Islet of Langerhans (tissue), 1 donor: ENCODE results near the gene TMEM209.
"Not testable (repeated sequence)": the region's sequence is repeated elsewhere in the genome, so short reads cannot be mapped to it uniquely, and the experiment has no call there.

Experiments
- FAIRE-seq: peaks from one replicate; lab custom pipeline; 2011; peaks lifted over from hg19 to GRCh38; lab: Jason Lieb, UNC

Gene TMEM209

DNA sequence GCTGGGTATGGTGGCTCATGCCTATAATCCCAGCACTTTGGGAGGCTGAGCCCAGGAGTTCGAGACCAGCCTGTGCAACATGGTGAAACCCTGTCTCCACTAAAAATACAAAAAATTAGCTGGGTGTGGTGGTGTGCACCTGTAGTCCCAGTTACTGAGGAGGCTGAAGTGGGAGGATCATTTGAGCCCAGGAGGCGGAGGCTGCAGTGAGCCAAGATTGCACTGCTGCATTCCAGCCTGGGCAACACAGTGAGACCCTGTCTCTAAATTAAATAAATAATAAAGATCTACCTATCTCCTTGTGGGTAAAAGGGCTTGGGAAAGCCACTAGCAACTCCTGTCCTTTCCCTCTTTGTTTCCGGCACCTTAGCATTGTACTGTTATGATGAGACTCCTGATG, 78.4 kb downstream of the TMEM209 start:
- FAIRE-seq: not testable (repeated sequence)

GRCh38 chr7:130124711-130125110, 80.5 kb downstream of the TMEM209 start:
- FAIRE-seq: no peak

- FAIRE-seq: no peak
Observed at GRCh38 chr7:130123501-130123900, 81.7 kb downstream of the TMEM209 start.

DNA sequence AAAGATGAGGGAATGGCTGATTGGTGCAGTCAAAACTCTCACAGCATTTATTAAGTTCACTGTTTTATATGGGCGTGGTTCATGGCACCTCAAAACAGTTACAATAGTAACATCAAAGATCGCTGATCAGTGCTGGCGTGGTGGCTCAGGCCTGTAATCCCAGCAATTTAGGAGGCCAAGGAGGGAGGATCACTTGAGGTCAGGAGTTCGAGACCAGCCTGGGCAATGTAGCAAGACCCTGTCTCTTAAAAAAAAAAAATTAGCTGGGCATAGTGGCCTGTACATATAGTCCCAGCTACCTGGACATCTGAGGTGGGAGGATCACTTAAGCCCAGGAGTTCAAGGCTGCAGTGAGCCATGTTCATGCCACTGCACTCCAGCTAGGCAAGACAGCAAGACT, 86.4 kb downstream of the TMEM209 start:
- FAIRE-seq: no peak

- FAIRE-seq: no peak
Observed at GRCh38 chr7:130118294-130118693, 86.9 kb downstream of the TMEM209 start.

- no peak for FAIRE-seq
Observed at GRCh38 chr7:130114776-130115175, 90.4 kb downstream of the TMEM209 start.
